Upper lobe of left lung (tissue), 4 donors: ENCODE results near the gene NDUFB5.

Experiments
- CTCF ChIP-seq, 6 experiments: fragments of 450-650 bp in 4 of 6; fragments of 200-600 bp in 2 of 6; sonication (generic) in 2 of 6; IDR thresholded peaks; one replicate each; pipeline ENCODE4 v1.5.1; 2016 to 2019; ENCODE audit warnings: antibody characterized with exemption in 6 of 6
- EP300 ChIP-seq, 4 donors: sonication (generic); formaldehyde crosslinking; IDR thresholded peaks; one replicate each; pipeline ENCODE4 v1.5.1; 2017; ENCODE audit warnings: antibody characterized with exemption in 4 of 4, control low read depth in 2 of 4
- POLR2AphosphoS5 ChIP-seq, 2 donors: sonication (generic); formaldehyde crosslinking; IDR thresholded peaks; one replicate each; pipeline ENCODE4 v1.5.1; 2017; ENCODE audit warnings: antibody characterized with exemption in 2 of 2

GRCh38 chr3:179606534-179607085 lies 2.0 kb downstream of the NDUFB5 start:
- TF ChIP-seq POLR2AphosphoS5 (IDR thresholded peaks at IDR 0.05) (no peak), CTCF (IDR thresholded peaks at IDR 0.05) (no peak), EP300 (IDR thresholded peaks at IDR 0.05) (no peak)
